Mesothelial cell of epicardium (in vitro differentiated cells): Measurements from ENCODE around the gene PDE4D. TPM values are rescaled to one million over a fixed set of nuclear protein-coding genes. Genes with fewer than 3 reads are reported as not detected.
A peak's percentile ranks its signal among the peaks of the same experiment; 100 is the strongest.

ENCODE experiments used
- DNase-seq, 2 experiments: peaks; one replicate each; pipeline ENCODE4 v3.0.0; 2021; ENCODE audit warnings: low spot score in 2 of 2; ENCODE audit not compliant: unreplicated experiment in 2 of 2
- H3K27ac Mint-ChIP-seq: 2 replicates; pipeline ENCODE4 v1.8.0; 2021; ENCODE audit warnings: mixed read lengths
- H3K27me3 Mint-ChIP-seq: 2 replicates; pipeline ENCODE4 v1.8.0; 2021; ENCODE audit warnings: low read depth, mixed read lengths
- H3K36me3 Mint-ChIP-seq: 2 replicates; pipeline ENCODE4 v1.8.0; 2021; ENCODE audit warnings: mixed read lengths
- H3K4me1 Mint-ChIP-seq: 2 replicates; pipeline ENCODE4 v1.8.0; 2021; ENCODE audit warnings: mixed read lengths
- H3K4me3 Mint-ChIP-seq: 2 replicates; pipeline ENCODE4 v1.8.0; 2021; ENCODE audit warnings: mild to moderate bottlenecking, moderate library complexity, mixed read lengths
- H3K9me3 Mint-ChIP-seq: 2 replicates; pipeline ENCODE4 v1.8.0; 2021; ENCODE audit warnings: mixed read lengths
- CTCF ChIP-seq: fragments of 200-600 bp; sonication (generic); IDR thresholded peaks from one replicate; pipeline ENCODE4 v1.5.0; 2021; ENCODE audit warnings: antibody characterized with exemption; ENCODE audit not compliant: unreplicated experiment
- total RNA-seq: library from RNA; stranded (reverse); gene quantifications from 3 replicates; pipeline ENCODE4 v1.2.1, GENCODE V29; 2021

Gene PDE4D
- 101 to 106 TPM (median 105 TPM) in 3 replicates for total RNA-seq

- peaks cover 81% of the 10 kb centered on the region for H3K27me3 Mint-ChIP-seq
- peak; percentile 60 to 82 for DNase-seq
- H3K4me1 Mint-ChIP-seq: peaks cover 23% of the 10 kb centered on the region
- no peak for TF ChIP-seq CTCF
- H3K4me3 Mint-ChIP-seq: peak within 1 kb of the TSS; percentile 70
- H3K36me3 Mint-ChIP-seq: no peaks in the 10 kb centered on the region
- H3K27ac Mint-ChIP-seq: no peak within 1 kb of the TSS
- no peaks in the 10 kb centered on the region for H3K9me3 Mint-ChIP-seq
These were observed at the start of gene PDE4D for GRCh38 chr5:59893429-59894227. TSS of gene PDE4D (minus strand) at chr5:59893726.

GRCh38 chr5:59937633-59938032 lies 44.1 kb upstream of the PDE4D start:
- Mint-ChIP-seq H3K36me3 (no peaks in the 10 kb centered on the region), H3K9me3 (peaks cover 5% of the 10 kb centered on the region), H3K4me3 (no peak overlapping the region), H3K27me3 (no peaks in the 10 kb centered on the region), H3K27ac (no peak overlapping the region), H3K4me1 (no peaks in the 10 kb centered on the region)
- TF ChIP-seq CTCF: no peak
- no peak for DNase-seq

- peaks cover 5% of the 10 kb centered on the region for H3K4me1 Mint-ChIP-seq
- no peak overlapping the region for H3K4me3 Mint-ChIP-seq
- DNase-seq: no peak
- no peak overlapping the region for H3K27ac Mint-ChIP-seq
- H3K36me3 Mint-ChIP-seq: no peaks in the 10 kb centered on the region
- no peaks in the 10 kb centered on the region for H3K27me3 Mint-ChIP-seq
- no peak for TF ChIP-seq CTCF
- H3K9me3 Mint-ChIP-seq: peaks cover 11% of the 10 kb centered on the region
These were observed 29.9 kb upstream of the PDE4D start for GRCh38 chr5:59923465-59923864.

GRCh38 chr5:59922220-59922619 lies 28.7 kb upstream of the PDE4D start:
- Mint-ChIP-seq H3K4me3 (no peak overlapping the region), H3K27me3 (no peaks in the 10 kb centered on the region), H3K4me1 (peaks cover 3% of the 10 kb centered on the region), H3K36me3 (no peaks in the 10 kb centered on the region), H3K27ac (no peak overlapping the region), H3K9me3 (peaks cover 11% of the 10 kb centered on the region)
- no peak for DNase-seq
- TF ChIP-seq CTCF: no peak

- no peak overlapping the region for H3K27ac Mint-ChIP-seq
- H3K9me3 Mint-ChIP-seq: peaks cover 11% of the 10 kb centered on the region
- H3K4me3 Mint-ChIP-seq: no peak overlapping the region
- no peaks in the 10 kb centered on the region for H3K36me3 Mint-ChIP-seq
- no peaks in the 10 kb centered on the region for H3K4me1 Mint-ChIP-seq
- DNase-seq: no peak
- H3K27me3 Mint-ChIP-seq: no peaks in the 10 kb centered on the region
- no peak for TF ChIP-seq CTCF
These were observed 28.3 kb upstream of the PDE4D start for GRCh38 chr5:59921816-59922215.
